Panc1 (cell line): ENCODE results near the gene ITPRIPL1. TPM values are rescaled to one million over a fixed set of nuclear protein-coding genes. Genes with fewer than 3 reads are reported as not detected.

Source experiments
- ATAC-seq: fragments of 200-7000 bp; cut with Tn5 transposase; 2 replicates; pipeline ENCODE4 v1.9.1; 2020; ENCODE audit warnings: mild to moderate bottlenecking, moderate library complexity
- BruUV-seq: library from RNA; stranded (reverse); fragments of 400-500 nt; replicated peaks from 2 replicates; lab custom pipeline; 2021; lab: Mats Ljungman, UMichigan
- CTCF ChIA-PET: fragments of 300-600 bp; sonication (Branson Sonifier 250); formaldehyde crosslinking; loops from one replicate; lab custom pipeline; 2022; ENCODE audit warnings: antibody characterized with exemption; lab: Charles Lee
- POLR2A ChIA-PET: fragments of 300-600 bp; sonication (Branson Sonifier 250); formaldehyde crosslinking; loops from one replicate; lab custom pipeline; 2022; ENCODE audit warnings: antibody characterized with exemption; lab: Charles Lee
- DNase-seq: peaks from one replicate; pipeline ENCODE4 v3.0.0-alpha.2; 2010; ENCODE audit warnings: low read depth, low spot score
- H3K27ac ChIP-seq: 2 replicates; pipeline ENCODE4 v1.5.1; 2011; ENCODE audit warnings: mild to moderate bottlenecking, low read length, inconsistent platforms
- H3K27me3 ChIP-seq: fragments of 200-500 bp; sonication (Bioruptor generic); 2 replicates; pipeline ENCODE4 v1.6.0; 2014; ENCODE audit warnings: low read length, inconsistent platforms; ENCODE audit not compliant: control insufficient read depth, insufficient read depth
- H3K36me3 ChIP-seq: fragments of 200-500 bp; sonication (Bioruptor generic); 2 replicates; pipeline ENCODE4 v1.5.1; 2014; ENCODE audit warnings: inconsistent platforms, mild to moderate bottlenecking, low read length, moderate library complexity; ENCODE audit not compliant: control insufficient read depth, insufficient read depth
- H3K4me1 ChIP-seq: 2 replicates; pipeline ENCODE4 v1.5.1; 2011; ENCODE audit warnings: inconsistent platforms, mild to moderate bottlenecking, low read length, moderate library complexity; ENCODE audit not compliant: control insufficient read depth, insufficient read depth
- H3K4me3 ChIP-seq, 2 experiments: 2 replicates each; pipeline ENCODE4 v1.5.1; 2011 to 2012; ENCODE audit warnings: low read depth in 2 of 2, low read length in 2 of 2, mild to moderate bottlenecking in 2 of 2, inconsistent platforms in 1 of 2, moderate library complexity in 1 of 2
- H3K9me3 ChIP-seq: fragments of 200-500 bp; sonication (Bioruptor generic); 2 replicates; pipeline ENCODE4 v1.5.1; 2014; ENCODE audit warnings: low read depth, mild to moderate bottlenecking, inconsistent platforms, low read length, moderate library complexity; ENCODE audit not compliant: control insufficient read depth, insufficient read depth
- POLR2AphosphoS5 ChIP-seq: IDR thresholded peaks from 2 replicates; pipeline ENCODE4 v1.6.1; 2012; ENCODE audit warnings: mild to moderate bottlenecking, low read depth, low read length, moderate library complexity
- SIN3A ChIP-seq: IDR thresholded peaks from 2 replicates; pipeline ENCODE4 v1.6.1; 2012; ENCODE audit warnings: low read depth, mild to moderate bottlenecking, low read length, moderate library complexity, borderline replicate concordance; ENCODE audit not compliant: insufficient read depth
- TCF7L2 ChIP-seq: IDR thresholded peaks from 2 replicates; pipeline ENCODE4 v1.6.1; 2011; ENCODE audit warnings: mild to moderate bottlenecking, low read depth, low read length, inconsistent platforms
- in situ Hi-C: cut with HindIII; loops from 2 replicates; pipeline ENCODE4 v1.10.0; 2016; ENCODE audit warnings: low sequenced_read_pairs, low pct_unique_long_range_greater_than_20kb
- intact Hi-C: fragments of 100-400 bp; cut with micrococcal nuclease; formaldehyde crosslinking; loops from one replicate; pipeline ENCODE4 v1.10.0; 2022; ENCODE audit not compliant: unreplicated experiment
- total RNA-seq: library from RNA; stranded (reverse); gene quantifications from one replicate; pipeline ENCODE4 v1.2.1, GENCODE V29; 2021; ENCODE audit not compliant: unreplicated experiment
- TF ChIP-seq, protein P1 (sequence below), 2 experiments: IDR thresholded peaks; 2 replicates each; pipeline ENCODE4 v1.6.1; 2011 to 2012; ENCODE audit warnings: low read depth in 2 of 2, control low read depth in 1 of 2, low read length in 1 of 2, mild to moderate bottlenecking in 1 of 2, moderate library complexity in 1 of 2; ENCODE audit not compliant: insufficient read depth in 1 of 2
- TF ChIP-seq, protein P2 (sequence below): fragments of 450-650 bp; IDR thresholded peaks from 2 replicates; pipeline ENCODE4 v1.5.1; 2017; ENCODE audit warnings: mild to moderate bottlenecking

The ITPRIPL1 gene
- total RNA-seq, 1 experiment from 2014 or later: 12.2 TPM

DNA sequence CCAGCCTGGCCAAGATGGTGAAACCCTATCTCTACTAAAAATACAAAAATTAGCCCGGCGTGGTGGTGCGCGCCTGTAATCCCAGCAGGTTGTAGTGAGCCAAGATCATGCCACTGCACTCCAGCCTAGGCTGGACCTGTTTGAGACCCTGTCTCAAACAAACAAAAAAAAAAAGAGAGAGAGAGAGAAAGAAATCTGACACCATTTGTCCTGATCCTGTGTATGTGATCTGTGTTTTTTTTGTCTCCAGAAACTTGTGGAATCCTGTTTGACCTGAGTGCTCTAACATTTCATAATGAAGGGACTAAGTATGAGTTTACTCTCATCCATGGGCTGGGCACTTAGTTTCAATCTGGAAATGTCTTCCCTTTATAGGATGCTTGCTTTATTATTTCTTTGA, 6.4 kb upstream of the ITPRIPL1 start:
- ATAC-seq (no peak), DNase-seq (no peak)
- Histone ChIP-seq H3K27ac (peak overlapping the region; percentile 34; the same call in 1 of the 2 replicates), H3K9me3 (no peaks in the 10 kb centered on the region), H3K4me3 (no peak overlapping the region), H3K36me3 (no peaks in the 10 kb centered on the region), H3K27me3 (no peaks in the 10 kb centered on the region), H3K4me1 (peaks cover 24% of the 10 kb centered on the region)
- ChIA-PET CTCF (no interaction called here), POLR2A (no interaction called here)
- intact Hi-C loops: no loop called here
- TF ChIP-seq, protein P1, sequence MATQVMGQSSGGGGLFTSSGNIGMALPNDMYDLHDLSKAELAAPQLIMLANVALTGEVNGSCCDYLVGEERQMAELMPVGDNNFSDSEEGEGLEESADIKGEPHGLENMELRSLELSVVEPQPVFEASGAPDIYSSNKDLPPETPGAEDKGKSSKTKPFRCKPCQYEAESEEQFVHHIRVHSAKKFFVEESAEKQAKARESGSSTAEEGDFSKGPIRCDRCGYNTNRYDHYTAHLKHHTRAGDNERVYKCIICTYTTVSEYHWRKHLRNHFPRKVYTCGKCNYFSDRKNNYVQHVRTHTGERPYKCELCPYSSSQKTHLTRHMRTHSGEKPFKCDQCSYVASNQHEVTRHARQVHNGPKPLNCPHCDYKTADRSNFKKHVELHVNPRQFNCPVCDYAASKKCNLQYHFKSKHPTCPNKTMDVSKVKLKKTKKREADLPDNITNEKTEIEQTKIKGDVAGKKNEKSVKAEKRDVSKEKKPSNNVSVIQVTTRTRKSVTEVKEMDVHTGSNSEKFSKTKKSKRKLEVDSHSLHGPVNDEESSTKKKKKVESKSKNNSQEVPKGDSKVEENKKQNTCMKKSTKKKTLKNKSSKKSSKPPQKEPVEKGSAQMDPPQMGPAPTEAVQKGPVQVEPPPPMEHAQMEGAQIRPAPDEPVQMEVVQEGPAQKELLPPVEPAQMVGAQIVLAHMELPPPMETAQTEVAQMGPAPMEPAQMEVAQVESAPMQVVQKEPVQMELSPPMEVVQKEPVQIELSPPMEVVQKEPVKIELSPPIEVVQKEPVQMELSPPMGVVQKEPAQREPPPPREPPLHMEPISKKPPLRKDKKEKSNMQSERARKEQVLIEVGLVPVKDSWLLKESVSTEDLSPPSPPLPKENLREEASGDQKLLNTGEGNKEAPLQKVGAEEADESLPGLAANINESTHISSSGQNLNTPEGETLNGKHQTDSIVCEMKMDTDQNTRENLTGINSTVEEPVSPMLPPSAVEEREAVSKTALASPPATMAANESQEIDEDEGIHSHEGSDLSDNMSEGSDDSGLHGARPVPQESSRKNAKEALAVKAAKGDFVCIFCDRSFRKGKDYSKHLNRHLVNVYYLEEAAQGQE (IDR thresholded peaks at IDR 0.05; ENCODE audit: insufficient read depth in 1 of 2, low read depth in 2 of 2, low read length in 1 of 2): no peak
- TF ChIP-seq TCF7L2 (no peak), SIN3A (no peak), POLR2AphosphoS5 (no peak)
- TF ChIP-seq, protein P2, sequence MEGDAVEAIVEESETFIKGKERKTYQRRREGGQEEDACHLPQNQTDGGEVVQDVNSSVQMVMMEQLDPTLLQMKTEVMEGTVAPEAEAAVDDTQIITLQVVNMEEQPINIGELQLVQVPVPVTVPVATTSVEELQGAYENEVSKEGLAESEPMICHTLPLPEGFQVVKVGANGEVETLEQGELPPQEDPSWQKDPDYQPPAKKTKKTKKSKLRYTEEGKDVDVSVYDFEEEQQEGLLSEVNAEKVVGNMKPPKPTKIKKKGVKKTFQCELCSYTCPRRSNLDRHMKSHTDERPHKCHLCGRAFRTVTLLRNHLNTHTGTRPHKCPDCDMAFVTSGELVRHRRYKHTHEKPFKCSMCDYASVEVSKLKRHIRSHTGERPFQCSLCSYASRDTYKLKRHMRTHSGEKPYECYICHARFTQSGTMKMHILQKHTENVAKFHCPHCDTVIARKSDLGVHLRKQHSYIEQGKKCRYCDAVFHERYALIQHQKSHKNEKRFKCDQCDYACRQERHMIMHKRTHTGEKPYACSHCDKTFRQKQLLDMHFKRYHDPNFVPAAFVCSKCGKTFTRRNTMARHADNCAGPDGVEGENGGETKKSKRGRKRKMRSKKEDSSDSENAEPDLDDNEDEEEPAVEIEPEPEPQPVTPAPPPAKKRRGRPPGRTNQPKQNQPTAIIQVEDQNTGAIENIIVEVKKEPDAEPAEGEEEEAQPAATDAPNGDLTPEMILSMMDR: no peak
- no TSS peak for BruUV-seq
- in situ Hi-C loops: no loop called here

DNA sequence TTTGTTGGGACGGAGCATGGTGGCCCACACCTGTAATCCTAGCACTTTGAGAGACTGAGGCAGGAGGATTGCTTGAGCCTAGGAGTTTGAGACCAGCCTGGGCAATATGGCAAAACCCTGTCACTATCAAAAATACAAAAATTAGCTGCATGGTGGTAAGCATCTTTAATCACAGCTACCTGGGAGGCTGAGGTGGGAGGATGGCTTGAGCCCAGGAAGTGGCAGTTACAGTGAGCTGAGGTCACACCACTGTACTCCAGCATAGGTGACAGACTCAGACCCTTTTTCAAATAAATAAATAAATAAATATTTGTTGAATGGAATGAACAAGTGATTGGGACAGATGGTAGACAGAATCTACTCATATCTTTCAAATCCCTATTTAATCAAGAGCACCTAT, 5.7 kb upstream of the ITPRIPL1 start:
- POLR2A ChIA-PET: interaction anchor here (0.6 kb wide), 1 partner anchor 17 kb away, joined by 3 read pairs; no protein-coding TSS in a partner anchor

More for the DNA sequence above, 5.7 kb upstream of the ITPRIPL1 start:
- in situ Hi-C loops: no loop called here
- no peak overlapping the region for H3K27ac ChIP-seq
- CTCF ChIA-PET: no interaction called here
- intact Hi-C loops: no loop called here
- H3K27me3 ChIP-seq: no peaks in the 10 kb centered on the region
- no peaks in the 10 kb centered on the region for H3K9me3 ChIP-seq
- ATAC-seq: no peak
- no peak overlapping the region for H3K4me3 ChIP-seq
- peaks cover 26% of the 10 kb centered on the region for H3K4me1 ChIP-seq
- BruUV-seq: no TSS peak
- no peaks in the 10 kb centered on the region for H3K36me3 ChIP-seq
- no peak for DNase-seq
- TF ChIP-seq, protein P1 (IDR thresholded peaks at IDR 0.05; ENCODE audit: insufficient read depth in 1 of 2, low read depth in 2 of 2, low read length in 1 of 2): no peak
- TF ChIP-seq, protein P2: no peak
- no peak for TF ChIP-seq SIN3A
- no peak for TF ChIP-seq TCF7L2
- no peak for TF ChIP-seq POLR2AphosphoS5
